HG02973 (cell line): Measurements from ENCODE around the gene GSTO2.
A peak's percentile ranks its signal among the peaks of the same experiment; 100 is the strongest.

Experiments used
- ATAC-seq: cut with Tn5 transposase; IDR thresholded peaks from one replicate; pipeline ENCODE4 v1.9.1; 2021; ENCODE audit warnings: moderate library complexity; ENCODE audit not compliant: unreplicated experiment

GSTO2 gene

DNA sequence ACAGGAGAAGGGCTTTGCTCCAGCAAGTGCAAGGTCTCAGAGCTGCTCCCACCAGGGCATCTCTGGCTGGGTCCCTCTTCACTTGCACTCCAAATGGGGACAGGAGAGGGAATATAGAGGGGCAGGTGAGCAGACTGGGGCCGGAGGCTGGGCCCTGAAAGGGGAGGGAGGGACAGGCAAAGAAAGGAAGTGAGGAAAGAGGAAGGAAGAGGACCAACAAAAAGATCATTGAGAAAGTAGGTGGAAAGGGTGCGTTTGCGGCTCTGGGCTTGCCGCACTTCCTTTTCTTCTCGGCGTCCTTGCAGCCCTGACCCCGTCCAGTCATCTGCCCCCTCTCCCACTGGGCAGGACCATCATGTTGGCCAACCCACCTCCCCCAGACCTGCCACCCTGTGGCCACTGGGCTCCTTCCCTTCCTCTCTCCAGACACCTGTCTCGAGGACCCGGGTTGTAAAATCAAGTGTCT, 55.3 kb downstream of the GSTO2 start:
- ATAC-seq = no peak

DNA sequence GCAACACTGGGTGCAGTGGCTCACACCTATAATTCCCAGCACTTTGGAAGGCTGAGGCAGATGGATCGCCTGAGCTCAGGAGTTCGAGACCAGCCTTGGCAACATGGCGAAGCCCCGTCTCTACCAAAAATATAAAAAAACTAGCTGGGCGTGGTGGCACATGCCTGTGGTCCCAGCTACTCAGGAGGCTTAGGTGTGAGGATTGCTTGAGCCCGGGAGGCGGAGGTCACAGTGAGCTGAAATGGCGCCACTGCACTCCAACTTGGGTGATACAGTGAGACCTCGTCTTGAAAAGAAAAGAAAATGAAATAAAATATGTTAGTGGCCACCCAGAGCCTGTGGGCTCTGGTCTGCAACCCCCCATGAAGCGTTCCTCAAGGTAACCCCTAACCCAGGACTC, 55.9 kb downstream of the GSTO2 start:
- ATAC-seq = no peak

DNA sequence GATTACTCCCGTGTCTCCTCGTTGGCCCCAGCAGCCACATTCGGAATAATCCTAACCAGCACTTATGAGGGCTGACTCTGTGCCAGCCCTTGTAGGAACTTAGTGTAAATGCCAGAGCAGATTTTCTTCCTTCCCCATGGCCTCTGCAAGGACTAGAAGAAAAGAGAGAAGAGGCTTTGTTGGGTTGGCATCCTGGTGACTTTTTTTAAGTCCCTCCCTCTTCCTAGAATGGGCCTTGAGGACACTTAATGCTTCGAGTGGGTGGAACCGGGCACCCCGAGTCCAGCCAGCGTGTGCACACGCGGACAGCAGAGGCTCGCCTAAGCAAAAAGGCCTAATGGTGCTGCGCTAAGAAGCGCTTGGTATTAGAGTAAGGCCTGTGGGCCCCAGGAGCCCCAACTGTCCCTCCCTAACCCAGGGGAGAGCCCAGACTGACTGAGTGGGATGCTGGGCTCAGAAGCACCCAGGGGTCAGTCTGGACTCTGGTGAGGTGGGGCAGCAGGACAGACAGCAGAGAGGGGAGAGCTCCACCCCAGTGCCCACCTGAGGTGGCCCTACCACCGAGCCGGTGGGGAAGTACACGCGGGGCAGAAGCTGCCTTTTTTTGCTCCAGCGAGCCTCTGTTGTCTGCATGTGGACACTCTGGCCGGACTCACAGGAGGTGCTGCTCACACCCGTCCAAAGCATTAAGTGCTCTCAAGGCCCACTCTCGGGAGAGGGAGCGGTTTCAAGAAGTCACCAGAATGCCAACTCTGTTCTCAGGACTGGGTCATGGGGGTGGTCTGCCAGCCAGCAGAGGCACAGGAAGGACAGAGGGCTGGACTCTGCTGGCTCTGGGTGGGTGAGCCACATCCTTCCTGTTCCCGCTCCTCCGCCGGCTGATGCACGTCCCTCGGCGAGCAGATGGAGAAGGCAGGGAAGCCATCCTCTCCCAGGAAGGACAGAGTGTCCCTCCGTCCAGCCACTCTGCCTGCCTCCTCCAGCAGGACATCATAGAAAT, 56.8 kb downstream of the GSTO2 start:
- ATAC-seq = no peak

DNA sequence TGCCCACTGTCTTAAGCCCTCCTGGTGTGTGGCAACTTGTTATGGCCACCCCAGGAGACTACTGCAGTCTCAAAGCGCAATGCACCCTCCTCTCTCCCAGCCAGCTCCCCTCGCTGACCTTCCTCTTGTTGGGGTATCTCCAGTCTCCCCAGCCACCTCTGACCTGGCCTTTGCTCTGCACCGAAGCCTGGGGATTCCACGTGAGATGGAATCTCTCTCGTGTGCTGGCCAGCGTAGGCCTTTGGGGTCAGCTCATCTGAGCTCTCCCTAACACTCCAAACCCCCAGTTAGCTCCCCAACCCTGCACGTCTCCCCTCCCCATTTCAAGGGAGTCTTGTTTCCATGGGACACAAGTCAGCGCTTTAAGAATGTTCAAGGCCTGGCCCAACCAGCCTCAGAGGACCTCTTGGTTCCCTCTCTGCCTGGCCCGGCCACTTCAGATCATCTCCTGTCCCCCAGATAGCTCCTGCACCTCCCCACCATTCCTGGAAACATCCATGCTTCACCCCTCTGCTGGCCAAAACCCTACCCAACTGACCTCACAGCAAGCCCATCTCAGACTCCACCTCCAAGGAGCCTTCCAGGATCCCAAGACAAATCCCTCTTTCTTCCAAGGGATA, 58.1 kb downstream of the GSTO2 start:
- no peak for ATAC-seq

DNA sequence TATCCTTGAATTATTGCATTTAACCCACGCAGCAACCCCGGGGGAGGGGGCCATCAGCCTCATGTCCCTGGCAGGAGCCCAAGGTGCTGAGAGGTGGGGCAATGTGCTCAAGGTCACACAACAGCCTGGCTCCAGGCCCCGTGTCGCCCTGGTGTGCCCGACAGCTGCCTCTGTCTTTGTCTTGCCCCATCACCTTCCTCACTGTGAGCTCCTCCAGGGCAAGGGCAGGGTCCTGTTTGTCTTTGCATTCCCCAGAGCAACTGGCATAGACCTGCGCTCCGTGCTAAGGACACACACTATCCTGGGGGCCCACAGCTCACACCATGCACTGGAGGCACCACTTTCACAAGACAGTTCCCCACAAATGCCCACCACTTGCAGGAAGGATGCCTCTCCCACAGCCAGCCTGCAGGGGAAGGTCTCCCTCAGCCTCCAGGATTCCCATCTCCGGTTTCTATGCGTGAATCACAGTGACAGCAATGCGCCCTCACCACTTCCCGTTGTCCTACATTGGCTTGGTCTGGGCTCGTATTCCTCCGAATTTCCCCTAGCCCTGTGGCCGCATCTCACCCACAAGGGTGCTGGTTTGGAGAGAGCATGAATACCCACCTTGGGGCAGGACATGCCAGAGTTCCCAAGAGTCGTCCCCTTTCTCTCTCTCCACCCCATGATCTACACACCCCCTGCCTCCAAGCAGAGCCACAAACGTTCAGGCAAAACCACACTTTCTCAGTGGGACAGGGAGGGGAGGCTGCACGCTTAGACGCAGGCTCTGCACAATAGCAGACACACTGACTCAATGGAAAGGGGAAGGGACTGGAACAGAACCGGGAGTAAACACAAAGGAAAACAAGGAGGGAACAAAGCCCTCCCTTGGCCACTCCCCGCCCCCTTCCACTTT, 59.0 kb downstream of the GSTO2 start:
- ATAC-seq = no peak

DNA sequence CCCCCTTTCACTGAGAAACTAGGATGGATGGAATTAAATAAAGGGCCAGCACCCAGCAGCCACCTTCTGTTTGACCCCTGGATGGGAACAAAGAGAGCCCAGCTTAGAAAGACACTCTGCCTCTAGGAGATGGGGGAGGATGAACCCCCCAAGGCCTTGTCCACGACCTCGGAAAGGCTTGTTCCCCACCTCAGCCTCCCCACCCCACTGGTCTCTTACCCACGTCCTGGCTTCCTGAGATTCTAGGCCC, 59.6 kb downstream of the GSTO2 start:
- no peak for ATAC-seq

DNA sequence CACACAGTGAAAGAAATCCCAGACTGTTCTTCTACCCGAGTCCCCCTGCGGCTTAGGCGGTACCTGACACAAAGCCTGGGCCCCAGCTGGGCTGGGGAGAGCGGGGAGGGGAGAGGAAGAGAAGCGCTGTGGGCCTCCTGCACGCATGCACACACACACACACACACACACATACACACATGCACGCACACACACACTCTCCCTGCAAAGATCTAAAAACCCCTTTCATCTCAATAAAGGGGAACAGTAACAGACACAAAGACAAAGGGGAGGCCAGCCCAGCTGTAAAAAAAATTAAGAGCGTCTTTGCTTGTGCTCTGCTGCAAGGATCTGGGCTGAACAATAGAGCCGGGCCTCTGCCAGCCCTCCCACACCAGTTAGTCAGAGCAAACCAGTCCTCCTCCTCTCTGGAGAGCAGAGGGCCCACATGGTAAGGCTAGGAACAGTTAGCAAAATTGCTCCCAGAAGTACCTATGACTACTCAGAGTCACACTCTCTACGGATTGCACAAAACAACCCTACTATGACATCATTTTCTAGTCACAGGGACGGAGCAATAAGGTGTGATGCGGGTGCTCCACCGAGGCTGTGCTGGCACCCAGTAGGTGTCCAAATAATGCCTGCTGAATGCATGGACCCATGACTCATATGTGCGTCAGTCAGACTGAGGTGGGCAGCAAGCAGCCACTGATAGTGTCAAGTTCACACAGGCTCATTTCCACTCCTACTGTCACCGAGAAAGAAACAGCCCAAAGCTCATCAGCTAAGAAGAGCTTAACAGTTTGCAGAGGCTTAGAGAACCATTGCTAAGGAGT, 60.1 kb downstream of the GSTO2 start:
- peak; percentile 45 for ATAC-seq

DNA sequence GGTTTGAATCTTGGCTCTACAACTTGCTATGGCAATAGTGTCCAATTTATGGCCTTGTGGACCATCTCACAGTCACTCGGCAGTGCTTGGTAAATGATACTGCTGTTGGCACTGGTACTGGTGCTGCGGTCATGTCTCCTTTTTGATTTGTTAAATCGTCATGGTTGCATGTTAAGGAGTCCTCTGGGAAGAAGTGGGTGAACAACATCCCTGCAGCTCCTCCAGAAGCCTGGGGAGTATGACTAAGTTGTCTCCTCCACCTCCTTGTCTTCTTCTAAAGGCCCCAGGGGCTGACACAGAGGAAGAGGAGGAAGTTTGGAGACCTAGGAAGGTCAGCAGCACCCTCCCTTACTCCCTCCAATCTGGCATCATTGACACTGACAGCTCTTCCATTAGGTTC, 60.8 kb downstream of the GSTO2 start:
- ATAC-seq = no peak

DNA sequence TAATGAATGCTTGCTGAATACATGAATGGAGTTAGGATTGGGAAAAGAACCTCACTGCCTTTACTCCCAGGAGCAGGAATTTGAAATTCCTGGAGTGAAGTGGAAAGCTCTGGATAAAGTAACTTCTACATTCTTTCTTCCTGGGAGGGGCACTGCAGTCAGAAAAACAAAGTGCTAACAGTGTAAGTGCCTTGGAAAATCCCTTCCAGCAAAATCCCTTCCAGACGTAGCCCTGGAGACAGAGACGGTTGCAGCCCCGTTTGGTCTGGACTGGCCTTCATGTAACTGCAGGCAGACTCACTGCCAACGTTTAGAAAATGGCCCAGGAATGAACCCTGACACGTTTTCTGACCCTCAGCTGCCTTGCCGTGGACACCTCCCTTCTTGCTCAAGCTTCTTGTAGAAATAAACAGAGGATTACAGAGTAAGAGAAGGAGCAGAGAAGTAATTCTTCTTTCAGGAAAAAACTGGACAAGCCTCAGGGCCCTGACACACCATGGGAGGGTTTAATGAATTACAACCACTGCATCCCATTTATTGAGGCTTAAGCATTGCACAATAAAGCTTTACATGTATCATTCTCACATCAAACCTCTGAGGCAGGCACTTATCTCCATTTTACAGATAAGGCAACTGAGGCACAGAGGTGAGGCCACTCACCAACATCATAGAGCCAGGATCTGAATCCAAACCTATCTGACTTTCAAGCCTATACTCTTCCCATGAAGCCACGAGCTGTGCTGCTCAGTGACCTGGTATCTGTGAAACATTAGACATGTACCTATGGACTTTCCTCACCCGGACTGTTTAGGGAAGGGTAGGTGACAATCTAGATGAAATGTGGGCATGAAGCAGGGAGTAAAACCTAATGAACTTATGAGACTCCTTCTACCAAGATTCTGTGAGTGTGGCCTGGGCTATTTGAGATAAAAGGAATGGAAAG, 61.5 kb downstream of the GSTO2 start:
- no peak for ATAC-seq

DNA sequence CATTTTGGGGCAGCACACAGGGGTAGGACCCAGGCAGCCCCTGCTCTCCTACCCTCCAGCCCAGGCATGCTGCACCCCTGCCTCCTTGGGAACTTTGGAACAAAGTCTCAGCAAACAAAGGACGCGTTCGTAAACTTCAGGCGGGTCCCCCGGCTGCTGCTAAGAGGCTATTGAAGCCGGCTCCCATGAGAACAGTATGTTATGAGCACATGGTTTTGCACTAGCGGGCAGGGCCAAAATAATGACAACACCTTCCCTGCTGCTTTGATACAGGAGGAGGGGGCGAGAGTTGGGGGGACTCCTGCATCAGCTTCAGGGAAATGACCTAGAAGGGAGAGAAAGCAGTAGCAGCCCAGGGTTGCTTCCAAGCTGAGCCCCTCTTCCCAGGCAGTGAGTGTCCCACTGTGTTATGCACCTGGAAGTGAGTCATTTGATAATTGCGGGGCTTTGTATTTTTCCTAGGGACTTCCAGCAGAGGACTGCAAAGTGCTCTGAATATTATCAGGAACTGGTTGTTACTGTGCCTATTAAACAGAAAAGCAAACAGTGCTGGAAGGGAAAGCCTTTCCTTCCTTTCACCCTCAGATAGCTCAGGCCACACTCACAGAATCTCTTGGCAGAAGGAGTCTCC, 62.3 kb downstream of the GSTO2 start:
- ATAC-seq = no peak

DNA sequence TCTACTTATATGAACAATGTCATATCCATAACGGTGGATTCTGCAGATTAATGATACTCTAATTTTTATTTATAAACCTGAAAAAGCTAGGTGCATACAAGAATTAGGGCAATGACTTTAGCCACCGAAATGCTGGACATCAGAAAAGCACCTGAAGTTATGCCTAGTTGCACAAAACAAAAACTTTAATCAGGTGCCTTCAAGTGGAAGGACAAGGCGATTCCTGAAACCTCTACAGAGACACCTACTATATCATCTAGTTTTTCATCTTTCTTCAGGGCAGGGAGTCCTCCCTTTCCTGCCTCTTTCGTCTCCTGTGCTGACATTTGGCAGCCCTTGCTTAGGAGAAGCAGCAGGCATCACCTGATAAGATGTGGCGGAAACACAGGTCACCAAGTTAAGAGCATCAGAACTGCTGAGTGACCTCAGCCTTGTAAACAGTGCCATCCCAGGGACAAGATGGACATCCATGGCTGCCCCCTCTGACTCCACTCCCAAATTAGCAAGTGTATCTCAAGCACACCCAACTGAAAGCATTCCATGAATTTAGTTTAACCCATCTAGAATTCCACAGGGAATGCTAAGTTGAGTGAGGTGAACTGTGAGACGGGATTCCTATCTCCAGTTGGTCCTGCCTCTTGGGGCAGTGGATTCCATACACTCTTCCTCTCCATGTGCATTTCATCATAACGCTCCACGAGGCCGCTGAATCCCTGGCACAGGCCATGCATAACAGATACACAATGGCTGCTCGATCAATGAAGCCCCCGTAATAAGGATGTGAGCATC, 63.5 kb downstream of the GSTO2 start:
- ATAC-seq = no peak

DNA sequence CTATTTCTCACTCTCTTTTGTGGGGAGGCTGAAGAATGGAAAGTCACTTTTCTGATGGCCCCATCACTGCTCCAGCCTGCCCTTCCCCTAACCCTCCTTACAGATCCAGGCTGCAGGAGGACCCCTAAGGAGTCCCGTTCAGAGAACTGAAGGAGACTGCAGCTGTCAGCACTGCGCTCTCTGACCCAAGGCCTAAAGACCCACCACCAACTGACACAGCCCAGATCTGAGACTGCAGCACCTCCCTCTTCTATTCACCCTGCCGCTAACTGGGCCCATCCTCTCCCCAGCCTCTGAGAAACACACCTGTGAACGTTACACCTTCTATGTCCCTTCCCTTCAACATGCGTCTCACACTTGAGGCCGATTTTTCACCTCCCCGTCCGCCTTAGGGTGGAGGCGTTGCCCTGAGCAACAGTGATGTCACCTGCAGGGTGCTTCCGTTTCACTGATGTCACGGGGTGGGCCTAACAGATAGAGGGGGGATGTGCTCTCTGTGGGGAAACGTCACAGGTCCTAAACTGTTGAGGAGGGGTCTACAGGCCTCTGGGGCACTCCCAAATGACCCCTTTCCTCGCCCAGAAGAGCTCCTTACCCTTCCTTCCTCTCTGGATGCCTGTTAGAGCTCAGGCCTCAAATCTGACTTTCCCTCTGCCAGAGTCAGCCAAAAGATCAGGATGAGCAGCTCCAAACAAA, 64.2 kb downstream of the GSTO2 start:
- no peak for ATAC-seq

DNA sequence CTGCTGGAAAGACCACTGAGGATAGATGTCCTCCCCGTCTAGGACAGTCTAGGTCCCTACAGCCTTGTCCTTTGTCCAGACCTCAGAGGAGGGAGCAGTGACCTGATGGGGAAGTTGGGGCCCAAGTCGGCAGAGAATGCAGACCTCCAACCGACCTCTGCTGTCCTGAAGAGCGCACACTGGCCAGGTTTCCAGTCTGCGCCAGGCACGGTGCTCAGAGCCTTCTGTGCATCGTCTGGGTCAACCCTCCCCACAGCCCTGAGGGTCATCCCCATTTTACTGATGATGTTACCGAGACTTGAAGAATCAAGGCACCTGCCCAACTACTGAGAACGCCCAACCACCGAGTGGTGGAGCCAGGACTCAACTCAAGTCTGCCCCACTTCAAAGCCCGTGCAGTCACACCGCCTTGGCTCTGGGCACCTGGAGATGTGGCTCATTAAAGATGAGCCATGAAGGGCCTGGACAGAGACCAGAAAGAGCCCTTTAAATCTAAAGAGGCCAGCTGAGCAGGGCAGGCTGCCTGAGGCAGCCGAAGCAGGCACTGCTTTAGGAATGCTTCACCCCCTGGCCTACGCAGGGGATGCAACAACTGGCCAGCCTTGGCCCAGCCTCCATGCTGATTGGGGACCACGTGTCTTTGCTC, 64.9 kb downstream of the GSTO2 start:
- ATAC-seq = no peak

DNA sequence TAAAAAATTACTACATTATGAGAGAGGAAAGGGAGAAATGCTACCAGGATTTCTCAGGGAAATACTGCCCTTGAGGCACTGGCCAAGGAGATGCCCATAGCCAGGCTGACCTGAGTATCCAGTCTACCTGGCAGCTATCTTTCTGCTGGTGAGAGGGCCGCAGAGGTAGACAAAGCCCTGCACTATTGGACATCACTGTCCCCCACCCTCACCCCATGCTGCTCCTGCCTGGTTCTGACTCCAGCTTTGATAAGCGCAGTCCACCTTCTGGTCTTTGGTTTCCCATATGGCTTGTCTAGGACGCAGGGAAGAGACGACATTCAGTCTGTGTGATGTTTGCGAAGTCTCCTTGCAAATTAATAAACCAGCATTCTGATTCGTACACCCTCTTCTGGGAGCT, 65.6 kb downstream of the GSTO2 start:
- ATAC-seq = no peak

DNA sequence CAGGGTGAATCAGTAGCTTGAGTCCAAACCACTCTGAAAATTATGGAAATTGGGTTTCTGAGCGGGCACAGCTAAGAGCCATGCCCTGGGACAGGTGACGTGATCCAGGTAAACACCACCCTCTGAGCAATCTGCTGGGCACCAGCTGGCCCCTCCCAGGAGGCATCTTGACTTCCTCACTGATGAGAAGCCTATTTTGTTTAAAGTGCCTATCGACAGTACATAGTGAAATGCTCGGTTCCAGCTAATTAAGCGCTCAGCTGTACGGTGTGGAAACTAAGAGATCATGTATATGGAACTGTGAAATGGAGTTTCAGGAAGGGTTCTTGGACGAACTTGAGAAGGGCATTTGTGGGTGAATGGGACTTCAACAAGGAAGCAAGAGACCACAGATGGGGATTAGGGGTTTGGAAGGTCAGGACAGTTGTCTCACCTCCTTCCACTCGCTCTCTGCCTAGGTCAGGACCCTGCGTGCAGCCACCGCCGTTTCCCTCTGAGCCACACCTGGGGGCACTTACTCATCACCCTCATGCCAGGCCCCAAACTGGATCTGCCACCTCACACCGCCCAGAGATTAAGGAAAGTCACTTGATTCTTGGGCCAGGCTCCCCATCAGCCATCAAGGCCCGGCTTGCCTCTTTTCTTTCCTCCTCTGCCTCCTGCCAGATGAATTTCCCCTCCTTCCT, 66.1 kb downstream of the GSTO2 start:
- ATAC-seq = no peak

DNA sequence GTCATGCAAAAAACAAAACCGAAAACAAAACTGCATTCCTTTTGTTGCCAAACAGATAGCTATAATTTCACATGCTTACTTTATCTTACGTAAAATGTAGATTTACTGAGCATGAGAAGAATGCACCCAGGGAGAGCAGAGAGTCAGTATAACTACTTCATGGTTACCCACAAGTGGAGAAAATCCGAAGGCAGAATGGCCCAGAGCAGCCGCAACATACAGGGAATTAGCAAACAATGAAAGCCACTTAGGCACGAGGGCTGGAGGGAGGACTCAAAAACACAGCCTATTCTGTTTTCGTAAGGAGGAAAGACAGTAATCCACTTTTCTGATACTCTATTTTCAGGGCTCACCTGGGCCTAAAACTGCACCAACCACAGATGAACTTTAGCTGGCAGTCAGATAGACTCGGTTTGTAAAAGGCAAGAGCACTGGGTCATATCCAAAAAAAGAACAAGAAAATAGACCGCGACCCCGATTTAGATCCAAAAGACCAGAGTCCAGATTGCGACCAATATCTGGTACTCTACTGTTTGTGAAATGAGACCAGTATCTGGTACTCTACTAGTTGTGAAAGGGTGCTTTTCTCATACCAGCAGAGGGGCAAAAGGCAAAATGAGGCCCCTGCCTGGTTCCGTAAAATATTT, 68.0 kb downstream of the GSTO2 start:
- no peak for ATAC-seq
